Endothelial cell of umbilical vein (primary cell): ENCODE data around the gene CTSC. TPM values are rescaled to one million over a fixed set of nuclear protein-coding genes. Genes with fewer than 3 reads are reported as not detected.

ENCODE experiments used
- BruUV-seq: library from RNA; stranded (reverse); fragments of 400-500 nt; replicated peaks from 2 replicates; lab custom pipeline; 2021; lab: Mats Ljungman, UMichigan
- CTCF ChIA-PET: fragments of 300-600, 350-600 bp; sonication (Branson Sonifier 250); formaldehyde crosslinking; loops from one replicate; lab custom pipeline; 2021; ENCODE audit warnings: antibody characterized with exemption, inconsistent platforms; lab: Charles Lee
- POLR2A ChIA-PET: fragments of 300-600, 350-600 bp; sonication (Branson Sonifier 250); formaldehyde crosslinking; loops from one replicate; lab custom pipeline; 2021; ENCODE audit warnings: antibody characterized with exemption, inconsistent platforms; lab: Charles Lee
- DNase-seq: peaks from one replicate; pipeline ENCODE4 v3.0.0-alpha.2; 2011; ENCODE audit warnings: low read depth, low spot score
- FAIRE-seq: peaks from 2 replicates; lab custom pipeline; 2011; peaks lifted over from hg19 to GRCh38; lab: Jason Lieb, UNC
- H2AFZ ChIP-seq: 2 replicates; pipeline ENCODE4 v1.6.0; 2012; ENCODE audit warnings: low read depth, low read length, control low read depth, inconsistent platforms
- H3K27ac ChIP-seq: 2 replicates; pipeline ENCODE4 v1.5.1; 2011; ENCODE audit warnings: low read depth, mild to moderate bottlenecking, control low read depth, low read length, moderate library complexity; ENCODE audit not compliant: insufficient read depth
- H3K27me3 ChIP-seq, 2 experiments: 2 replicates each; pipeline versions ENCODE4 v1.6.0 to v1.6.1; 2011; ENCODE audit warnings: low read length in 2 of 2, mixed read lengths in 1 of 2; ENCODE audit not compliant: control insufficient read depth in 2 of 2, insufficient read depth in 2 of 2
- H3K36me3 ChIP-seq, 2 experiments: 2 replicates in 1 of 2; 3 replicates in 1 of 2; pipeline ENCODE4 v1.5.1; 2011; ENCODE audit warnings: low read length in 2 of 2, mild to moderate bottlenecking in 1 of 2, moderate library complexity in 1 of 2; ENCODE audit not compliant: control insufficient read depth in 2 of 2, insufficient read depth in 2 of 2; ENCODE audit errors: extremely low read depth in 1 of 2
- H3K4me1 ChIP-seq: 3 replicates; pipeline ENCODE4 v1.5.1; 2011; ENCODE audit warnings: mild to moderate bottlenecking, low read length; ENCODE audit not compliant: control insufficient read depth, insufficient read depth; ENCODE audit errors: extremely low read depth
- H3K4me2 ChIP-seq: 2 replicates; pipeline ENCODE4 v1.6.1; 2011; ENCODE audit warnings: low read length, control low read depth, mixed read lengths; ENCODE audit not compliant: insufficient read depth
- H3K4me3 ChIP-seq, 3 experiments: fragments of 200-600 bp in 1 of 3; sonication (generic), shearing (Covaris generic) in 1 of 3; replicated peaks in 1 of 3; 2 replicates each; pipeline ENCODE4 v1.5.1; 2011 to 2016; ENCODE audit warnings: control low read depth in 3 of 3, low read length in 3 of 3, mild to moderate bottlenecking in 2 of 3, inconsistent platforms in 1 of 3, low read depth in 1 of 3, moderate library complexity in 1 of 3; ENCODE audit not compliant: insufficient read depth in 1 of 3
- H3K79me2 ChIP-seq: 2 replicates; pipeline ENCODE4 v1.6.0; 2012; ENCODE audit warnings: low read length, inconsistent platforms; ENCODE audit not compliant: control insufficient read depth, insufficient read depth
- H3K9ac ChIP-seq: replicated peaks from 2 replicates; pipeline ENCODE3; 2011; ENCODE audit warnings: low read length, control low read depth; ENCODE audit not compliant: insufficient read depth; ENCODE audit errors: extremely low read depth
- H3K9me1 ChIP-seq: replicated peaks from 3 replicates; pipeline ENCODE4 v1.6.0; 2011; ENCODE audit warnings: mild to moderate bottlenecking, low read length; ENCODE audit not compliant: control insufficient read depth, insufficient read depth; ENCODE audit errors: extremely low read depth
- H3K9me3 ChIP-seq: replicated peaks from 2 replicates; pipeline ENCODE4 v1.5.1; 2012; ENCODE audit warnings: low read length, inconsistent platforms; ENCODE audit not compliant: control insufficient read depth, insufficient read depth
- H4K20me1 ChIP-seq: replicated peaks from 2 replicates; pipeline ENCODE3; 2011; ENCODE audit warnings: mild to moderate bottlenecking, low read length; ENCODE audit not compliant: control insufficient read depth, insufficient read depth; ENCODE audit errors: extremely low read depth
- CTCF ChIP-seq, 2 donors: IDR thresholded peaks; 1 replicate in 1 of 2; 2 replicates in 1 of 2; pipeline ENCODE4 v1.5.1; 2011; ENCODE audit warnings: low read length in 2 of 2, mild to moderate bottlenecking in 2 of 2, moderate library complexity in 2 of 2, control low read depth in 1 of 2, inconsistent platforms in 1 of 2, low read depth in 1 of 2; ENCODE audit not compliant: insufficient read depth in 1 of 2; ENCODE audit errors: extremely low read depth in 1 of 2
- EZH2 ChIP-seq: IDR thresholded peaks from 2 replicates; pipeline ENCODE4 v1.6.1; 2012; ENCODE audit warnings: borderline replicate concordance, low read depth, mild to moderate bottlenecking, moderate library complexity, low read length, inconsistent platforms; ENCODE audit not compliant: severe bottlenecking
- FOS ChIP-seq: IDR thresholded peaks from 2 replicates; pipeline ENCODE4 v1.6.1; 2011; ENCODE audit warnings: mild to moderate bottlenecking, low read length, moderate library complexity, borderline replicate concordance; ENCODE audit not compliant: insufficient read depth
- GATA2 ChIP-seq: IDR thresholded peaks from 2 replicates; pipeline ENCODE4 v1.7.0; 2011; ENCODE audit warnings: low read depth, mild to moderate bottlenecking, moderate library complexity, mixed read lengths, low read length; ENCODE audit not compliant: insufficient read length, insufficient read depth
- JUN ChIP-seq: IDR thresholded peaks from 2 replicates; pipeline ENCODE4 v1.6.1; 2011; ENCODE audit warnings: borderline replicate concordance, low read depth; ENCODE audit not compliant: insufficient read length, insufficient read depth
- MAX ChIP-seq: IDR thresholded peaks from 2 replicates; pipeline ENCODE4 v1.6.1; 2011; ENCODE audit not compliant: insufficient read depth, insufficient read length
- MYC ChIP-seq: IDR thresholded peaks from one replicate; pipeline ENCODE4 v1.6.1; 2011; ENCODE audit warnings: mild to moderate bottlenecking, low read depth, low read length
- POLR2A ChIP-seq: IDR thresholded peaks from 2 replicates; pipeline ENCODE4 v1.6.1; 2012; ENCODE audit warnings: low read depth, mild to moderate bottlenecking, control low read depth, low read length
- POLR2AphosphoS5 ChIP-seq: IDR thresholded peaks from 2 replicates; pipeline ENCODE4 v1.6.1; 2012; ENCODE audit warnings: low read depth, mild to moderate bottlenecking, control low read depth, low read length, moderate library complexity; ENCODE audit not compliant: insufficient read depth
- dilution Hi-C: fragments of 300-500 bp; cut with MboI; formaldehyde crosslinking; loops from one replicate; pipeline ENCODE4 v1.15.0; 2019; ENCODE audit warnings: low sequenced_read_pairs; ENCODE audit not compliant: extremely low pct_ligation_motif_present
- intact Hi-C: fragments of 100-400 bp; cut with micrococcal nuclease; formaldehyde crosslinking; loops from one replicate; pipeline ENCODE4 v1.10.0; 2022
- polyA plus RNA-seq, 4 experiments: library from polyadenylated mRNA; depleted of rRNA in 3 of 4; stranded (reverse) in 3 of 4; unstranded in 1 of 4; fragments of >200 nt; gene quantifications; 2 replicates each; pipeline versions ENCODE4 v1.2.1 to v1.2.3, GENCODE V29; 2011 to 2012; ENCODE audit warnings: missing spikeins in 1 of 4
- total RNA-seq: library from RNA; stranded (reverse); gene quantifications from 2 replicates; pipeline ENCODE4 v1.2.3, GENCODE V29; 2021

The CTSC gene
- total and polyA plus RNA-seq, 2 donors (not counting 3 experiments of a cell fraction or from before 2014, with no cell fraction given): 130 to 186 TPM

GRCh38 chr11:88377646-88378045 lies 40.1 kb upstream of the CTSC start:
- intact Hi-C loops: no loop called here
- TF ChIP-seq FOS: no peak
- no peak for TF ChIP-seq EZH2
- no peak for TF ChIP-seq JUN
- TF ChIP-seq CTCF (IDR thresholded peaks at IDR 0.05; ENCODE audit: extremely low read depth in 1 of 2, insufficient read depth in 1 of 2, low read depth in 1 of 2, low read length in 2 of 2): no peak
- TF ChIP-seq MYC: no peak
- no peak for TF ChIP-seq MAX
- no peak for TF ChIP-seq POLR2A
- TF ChIP-seq POLR2AphosphoS5: no peak
- no peak for TF ChIP-seq GATA2

More at GRCh38 chr11:88377646-88378045, 40.1 kb upstream of the CTSC start:
- Histone ChIP-seq H3K4me2 (no peak overlapping the region), H3K4me1 (peaks cover 3% of the 10 kb centered on the region), H3K36me3 (no peaks in the 10 kb centered on the region), H3K27me3 (no peaks in the 10 kb centered on the region), H3K27ac (no peak overlapping the region), H3K9me1 (no peaks in the 10 kb centered on the region), H3K79me2 (no peaks in the 10 kb centered on the region), H3K9me3 (no peaks in the 10 kb centered on the region), H4K20me1 (no peaks in the 10 kb centered on the region), H2AFZ (no peak overlapping the region), H3K4me3 (no peak overlapping the region), H3K9ac (no peak overlapping the region)
- POLR2A ChIA-PET: interaction anchor here (1.4 kb wide), 1 partner anchor 40 kb away, joined by 4 read pairs; the partner anchor contains the start of gene CTSC
- dilution Hi-C loops: no loop called here
- CTCF ChIA-PET: interaction anchor here (0.9 to 2.1 kb wide), 4 partner anchors 13 to 361 kb away, joined by 3 to 7 read pairs (median 6); no protein-coding TSS in a partner anchor
- DNase-seq (peak; percentile 89), FAIRE-seq (peak; percentile 4)
- BruUV-seq: no TSS peak
